Measurements from ENCODE around the gene RPL12. TPM values are rescaled to one million over a fixed set of nuclear protein-coding genes. Genes with fewer than 3 reads are reported as not detected.

Gene RPL12
- polyA plus RNA-seq: 2,090 TPM

DNA sequence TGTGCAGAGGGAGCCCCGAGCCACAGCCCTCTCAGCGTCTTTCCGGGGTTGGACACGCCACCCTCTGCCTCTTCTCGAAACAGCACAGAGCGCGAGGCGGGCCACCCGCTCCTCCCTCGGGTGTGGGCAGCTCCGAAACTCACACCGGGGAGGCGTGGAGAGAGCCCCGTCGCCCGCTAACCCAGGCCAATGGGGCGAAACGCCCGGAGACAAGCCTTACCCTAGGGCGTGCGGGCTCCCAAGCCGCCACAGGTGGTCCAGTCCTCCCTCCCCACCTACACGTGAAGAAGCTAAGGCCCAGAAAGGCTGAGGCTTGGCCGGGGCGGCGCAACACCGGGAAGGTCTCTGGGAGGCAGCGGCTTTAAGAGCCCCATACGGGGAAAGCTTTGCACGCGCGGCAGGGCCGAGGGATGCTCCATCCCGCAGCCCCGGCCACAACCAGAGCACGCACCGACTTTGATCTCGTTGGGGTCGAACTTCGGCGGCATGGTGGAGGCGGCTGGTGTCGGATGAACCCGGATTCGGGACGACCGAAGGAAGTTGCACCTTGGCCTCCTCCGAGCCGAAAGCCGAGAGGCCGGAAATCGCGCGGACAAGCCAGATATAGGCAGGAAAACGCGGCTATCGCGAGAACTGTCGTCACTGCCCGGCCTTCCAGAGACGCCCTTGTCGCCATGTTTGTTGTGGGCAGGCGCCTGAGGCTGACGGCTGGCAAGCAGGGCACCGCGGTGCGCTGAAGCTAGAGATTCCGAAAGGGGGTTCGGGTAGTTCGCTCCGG, at the start of gene RPL12, which contains the start of gene LRSAM1:
Gene RPL12 (minus strand): TSS at position 577 of the 778 bp plus-strand sequence. CDS start 89 bp downstream, at position 488.
Gene LRSAM1 (plus strand): TSS at position 681 of the 778 bp plus-strand sequence. CDS start 3,018 bp downstream, outside the sequence.
- Mint-ChIP-seq H3K9me3 (no peaks in the 10 kb centered on the region), H3K27me3 (no peaks in the 10 kb centered on the region), H3K4me1 (peaks cover 29 to 39% (median 30%) of the 10 kb centered on the region in 3 donors), H3K36me3 (peaks cover 8% of the 10 kb centered on the region), H3K4me3 (peak within 1 kb of the TSS; percentile 95 to 99 (median 96)), H3K27ac (peak within 1 kb of the TSS; percentile 88 to 97 (median 97))

- Mint-ChIP-seq H3K4me1 (peaks cover 0 to 2% (median 1%) of the 10 kb centered on the region in 3 donors), H3K27me3 (no peaks in the 10 kb centered on the region), H3K27ac (no peak overlapping the region), H3K36me3 (peaks cover under 1% of the 10 kb centered on the region), H3K9me3 (no peaks in the 10 kb centered on the region), H3K4me3 (no peak overlapping the region)
Measured at GRCh38 chr9:127500862-127501261, 49.7 kb upstream of the RPL12 start.

DNA sequence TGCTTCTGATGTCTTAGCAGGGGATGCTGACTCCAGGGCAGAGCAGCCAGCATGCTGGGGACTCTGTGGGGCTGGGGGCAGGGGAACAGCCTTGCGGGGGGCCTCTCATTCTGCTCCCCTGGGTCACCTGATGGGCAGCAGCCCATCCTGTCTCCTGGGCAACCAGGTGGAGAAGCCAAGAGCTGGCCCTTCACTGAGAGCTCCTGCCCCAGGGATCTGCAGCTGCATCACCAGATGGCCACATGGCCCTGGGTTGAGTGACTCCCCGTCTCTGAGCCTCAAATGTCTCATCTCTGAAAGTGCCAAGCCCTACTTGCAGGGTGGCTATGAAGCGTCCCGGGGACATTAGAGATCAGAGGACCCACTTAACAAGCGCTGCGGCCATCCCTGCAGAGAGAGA, 49.2 kb upstream of the RPL12 start:
- Mint-ChIP-seq H3K4me3 (no peak overlapping the region), H3K36me3 (peaks cover 2% of the 10 kb centered on the region), H3K27ac (no peak overlapping the region), H3K4me1 (peaks cover 0 to 2% (median 1%) of the 10 kb centered on the region in 3 donors), H3K9me3 (no peaks in the 10 kb centered on the region), H3K27me3 (no peaks in the 10 kb centered on the region)

DNA sequence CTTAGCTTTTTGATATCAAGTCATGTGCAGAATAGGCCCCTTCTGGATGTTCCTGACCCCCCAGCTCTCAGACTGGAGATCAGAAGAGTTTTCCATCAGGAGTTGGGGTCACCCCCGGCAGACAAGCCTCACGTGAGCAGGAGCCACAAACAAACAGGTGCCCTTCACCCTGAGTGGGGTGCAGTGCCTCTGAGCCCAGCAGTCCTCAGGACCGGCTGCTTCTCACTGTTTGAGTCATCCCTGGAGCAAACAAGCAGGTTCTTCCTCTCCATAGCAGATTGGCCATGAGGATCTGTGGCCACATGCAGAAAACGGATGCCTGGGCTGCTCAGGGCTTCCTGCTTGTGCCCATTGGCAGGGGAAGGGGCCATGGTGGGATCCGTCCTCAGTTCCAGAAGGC, 47.1 kb upstream of the RPL12 start:
- no peaks in the 10 kb centered on the region for H3K27me3 Mint-ChIP-seq
- H3K27ac Mint-ChIP-seq: no peak overlapping the region
- no peaks in the 10 kb centered on the region for H3K4me1 Mint-ChIP-seq
- H3K36me3 Mint-ChIP-seq: peaks cover 4% of the 10 kb centered on the region
- H3K9me3 Mint-ChIP-seq: no peaks in the 10 kb centered on the region
- H3K4me3 Mint-ChIP-seq: no peak overlapping the region

DNA sequence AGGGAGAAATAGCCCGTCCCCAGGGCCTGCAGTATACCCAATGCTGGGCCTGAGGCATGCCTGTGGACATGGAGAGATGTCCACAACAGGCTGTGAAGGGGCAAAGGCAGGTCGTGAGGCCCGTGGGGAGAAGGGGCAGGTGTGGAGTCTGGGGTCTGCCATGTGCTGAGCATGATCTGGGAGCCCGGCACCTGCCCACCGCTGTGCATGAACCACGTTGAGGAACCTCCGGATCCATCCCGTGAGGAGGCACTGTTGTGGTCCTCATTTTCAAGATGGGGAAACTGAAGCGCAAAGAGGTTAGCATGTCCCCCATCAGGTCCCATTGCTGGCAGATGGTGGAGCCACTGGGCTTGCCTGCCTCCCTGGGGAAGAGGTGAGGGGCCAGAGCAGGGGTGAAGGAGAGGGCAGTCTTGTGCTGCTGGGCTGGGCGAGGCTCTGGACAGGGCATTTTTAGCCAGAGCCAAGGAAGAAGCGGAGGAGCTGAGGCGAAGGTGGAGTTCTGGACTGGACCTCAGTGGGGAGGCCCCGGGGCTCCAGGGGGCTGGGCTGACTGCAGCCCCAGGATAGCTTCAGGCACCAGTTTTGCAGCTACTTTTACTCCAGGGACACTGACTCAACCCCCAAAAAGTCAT, 46.6 kb upstream of the RPL12 start:
- no peaks in the 10 kb centered on the region for H3K4me1 Mint-ChIP-seq
- H3K27ac Mint-ChIP-seq: peak overlapping the region in 1 of 3 donors; percentile 23
- no peaks in the 10 kb centered on the region for H3K27me3 Mint-ChIP-seq
- H3K9me3 Mint-ChIP-seq: no peaks in the 10 kb centered on the region
- H3K4me3 Mint-ChIP-seq: no peak overlapping the region
- peaks cover 4% of the 10 kb centered on the region for H3K36me3 Mint-ChIP-seq

GRCh38 chr9:127496974-127497373, 45.8 kb upstream of the RPL12 start:
- H3K36me3 Mint-ChIP-seq: peaks cover 4% of the 10 kb centered on the region
- no peak overlapping the region for H3K27ac Mint-ChIP-seq
- no peaks in the 10 kb centered on the region for H3K27me3 Mint-ChIP-seq
- H3K9me3 Mint-ChIP-seq: no peaks in the 10 kb centered on the region
- H3K4me1 Mint-ChIP-seq: no peaks in the 10 kb centered on the region
- H3K4me3 Mint-ChIP-seq: no peak overlapping the region

DNA sequence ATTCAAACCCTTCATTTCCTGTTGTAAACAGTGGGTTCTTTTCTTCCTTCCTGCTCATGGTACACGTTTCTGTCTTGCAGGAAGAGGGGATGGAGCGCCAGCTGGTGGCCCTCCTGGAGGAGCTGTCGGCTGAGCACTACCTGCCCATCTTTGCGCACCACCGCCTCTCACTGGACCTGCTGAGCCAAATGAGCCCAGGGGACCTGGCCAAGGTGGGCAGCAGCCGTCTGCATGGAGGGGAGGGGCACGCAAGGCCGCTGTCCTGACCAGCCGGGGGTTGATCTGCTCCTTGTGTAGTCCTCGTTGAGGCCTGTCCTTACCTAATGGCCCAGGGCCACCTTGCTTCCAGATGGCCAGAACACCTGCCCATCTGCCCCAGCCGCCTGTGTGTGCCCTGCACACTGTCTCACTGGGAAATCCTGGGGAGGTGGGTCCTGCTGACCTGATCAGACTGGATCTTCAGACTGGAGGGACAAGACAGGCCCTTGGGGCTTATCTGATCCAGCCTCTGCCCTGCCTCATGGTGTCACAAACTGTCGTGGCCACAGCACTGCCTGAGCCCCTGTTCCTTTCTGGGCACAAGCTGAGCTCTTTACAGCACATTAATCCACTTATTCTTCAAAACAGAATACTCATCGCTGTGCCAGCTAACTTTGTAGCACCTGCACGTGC, 44.8 kb upstream of the RPL12 start:
- H3K4me1 Mint-ChIP-seq: no peaks in the 10 kb centered on the region
- peaks cover 4% of the 10 kb centered on the region for H3K36me3 Mint-ChIP-seq
- H3K27me3 Mint-ChIP-seq: no peaks in the 10 kb centered on the region
- H3K9me3 Mint-ChIP-seq: no peaks in the 10 kb centered on the region
- no peak overlapping the region for H3K4me3 Mint-ChIP-seq
- no peak overlapping the region for H3K27ac Mint-ChIP-seq

- Mint-ChIP-seq H3K36me3 (peaks cover 4% of the 10 kb centered on the region), H3K4me3 (no peak overlapping the region), H3K4me1 (peaks cover 0 to 2% (median 0%) of the 10 kb centered on the region in 3 donors), H3K9me3 (no peaks in the 10 kb centered on the region), H3K27ac (no peak overlapping the region), H3K27me3 (no peaks in the 10 kb centered on the region)
Measured at GRCh38 chr9:127494304-127494702, 43.1 kb upstream of the RPL12 start.

DNA sequence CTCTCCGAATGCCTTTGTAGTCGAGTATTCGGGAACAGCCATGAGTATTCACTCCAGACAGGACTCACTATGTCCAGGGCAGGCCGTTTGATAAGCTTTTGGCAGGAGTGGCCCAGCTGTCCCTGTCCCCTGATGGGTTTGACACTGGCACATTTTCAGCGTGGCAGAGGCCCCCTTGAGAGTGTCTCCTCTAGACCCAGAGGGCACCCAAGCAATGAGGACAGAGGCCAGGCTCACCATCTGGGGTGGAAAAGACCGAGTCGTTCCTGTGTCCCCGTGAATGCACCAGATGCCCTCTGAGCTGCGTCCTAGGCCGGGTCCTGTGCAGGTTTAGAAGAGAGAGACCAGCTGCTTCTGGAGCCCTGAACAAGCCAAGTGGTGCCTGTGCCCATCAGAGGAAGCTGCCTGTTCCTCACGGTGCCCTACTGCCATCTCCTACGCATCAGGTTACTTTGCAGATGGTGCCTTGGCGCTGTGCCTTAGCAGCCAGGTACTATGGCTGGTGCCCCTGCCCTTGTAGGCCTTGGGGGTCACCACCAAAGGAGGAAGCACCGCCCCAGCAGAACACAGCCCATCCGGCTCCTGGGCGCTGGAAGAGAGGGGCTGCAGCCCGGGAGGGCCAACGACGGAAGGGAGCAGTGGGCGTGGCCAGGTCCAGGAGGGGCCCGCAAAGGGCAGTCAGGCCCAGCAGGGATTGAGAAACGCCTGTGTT, 42.5 kb upstream of the RPL12 start:
- Mint-ChIP-seq H3K4me3 (no peak overlapping the region), H3K9me3 (no peaks in the 10 kb centered on the region), H3K36me3 (peaks cover 4% of the 10 kb centered on the region), H3K4me1 (peaks cover 0 to 2% (median 0%) of the 10 kb centered on the region in 3 donors), H3K27ac (no peak overlapping the region), H3K27me3 (no peaks in the 10 kb centered on the region)

DNA sequence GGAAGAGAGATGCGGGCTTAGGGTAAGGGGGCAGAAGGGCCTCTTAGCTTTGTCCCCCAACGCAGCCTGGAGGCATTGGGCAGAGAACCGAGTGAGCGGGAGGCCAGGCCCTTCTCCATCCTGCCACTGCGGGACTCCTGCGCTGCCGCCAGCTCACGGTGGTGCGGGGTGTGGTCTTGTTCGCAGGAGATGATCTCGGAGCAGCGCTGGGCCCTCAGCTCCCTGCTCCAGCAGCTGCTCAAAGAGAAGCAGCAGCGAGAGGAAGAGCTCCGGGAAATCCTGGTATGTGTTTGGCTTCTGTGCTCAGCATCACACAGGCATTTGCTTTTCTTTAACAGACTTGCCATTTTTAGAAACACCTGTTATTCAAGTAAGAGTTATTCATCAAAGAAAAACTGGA, 41.4 kb upstream of the RPL12 start:
- Mint-ChIP-seq H3K27me3 (no peaks in the 10 kb centered on the region), H3K4me3 (no peak overlapping the region), H3K9me3 (no peaks in the 10 kb centered on the region), H3K27ac (peak overlapping the region in 1 of 3 donors; percentile 39), H3K4me1 (peaks cover 0 to 2% (median 0%) of the 10 kb centered on the region in 3 donors), H3K36me3 (peaks cover 4% of the 10 kb centered on the region)

- Mint-ChIP-seq H3K4me3 (no peak overlapping the region), H3K27me3 (no peaks in the 10 kb centered on the region), H3K27ac (no peak overlapping the region), H3K4me1 (peaks cover 0 to 2% (median 0%) of the 10 kb centered on the region in 3 donors), H3K36me3 (peaks cover 4% of the 10 kb centered on the region), H3K9me3 (no peaks in the 10 kb centered on the region)
Measured at GRCh38 chr9:127491516-127491915, 40.3 kb upstream of the RPL12 start.

DNA sequence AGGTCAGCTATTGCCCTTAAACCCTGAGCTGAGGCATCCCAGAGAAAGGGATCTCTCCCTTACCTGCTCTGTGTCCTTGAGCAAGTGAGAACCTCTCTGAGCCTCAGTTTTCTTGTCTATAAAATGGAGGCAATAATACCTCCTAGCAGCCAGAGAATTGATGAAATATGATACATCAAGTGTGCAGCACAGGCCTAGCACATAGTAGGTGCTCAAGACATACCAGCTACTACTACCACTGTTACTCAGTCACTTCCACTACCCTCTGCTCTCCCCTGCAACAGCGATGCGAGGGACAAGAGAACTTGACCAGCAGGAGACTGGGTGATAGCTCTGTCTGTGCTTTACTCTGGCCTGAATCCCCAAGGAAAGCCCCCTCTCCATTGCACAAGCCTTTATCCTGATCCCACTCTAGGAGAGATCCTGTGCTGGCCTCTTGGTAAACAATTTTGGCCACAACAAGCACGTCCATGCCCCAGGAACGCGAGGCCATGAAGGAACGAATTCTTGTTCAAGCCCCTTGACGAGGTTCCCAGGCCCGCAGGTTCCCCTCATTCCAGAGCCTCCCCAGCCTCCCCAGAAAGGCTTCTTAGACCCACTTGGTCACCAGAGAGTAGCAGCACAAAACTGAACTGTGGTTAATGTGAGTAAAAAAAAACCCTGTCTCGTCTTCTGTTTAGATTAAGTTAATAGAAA, 39.5 kb upstream of the RPL12 start:
- Mint-ChIP-seq H3K27ac (no peak overlapping the region), H3K4me3 (no peak overlapping the region), H3K27me3 (no peaks in the 10 kb centered on the region), H3K9me3 (no peaks in the 10 kb centered on the region), H3K36me3 (peaks cover 2% of the 10 kb centered on the region), H3K4me1 (peaks cover 0 to 2% (median 0%) of the 10 kb centered on the region in 3 donors)

GRCh38 chr9:127489471-127490115, 38.4 kb upstream of the RPL12 start:
- H3K27me3 Mint-ChIP-seq: no peaks in the 10 kb centered on the region
- H3K27ac Mint-ChIP-seq: peak overlapping the region in 1 of 3 donors; percentile 8

GRCh38 chr9:127488946-127489345, 37.7 kb upstream of the RPL12 start:
- Mint-ChIP-seq H3K27me3 (no peaks in the 10 kb centered on the region), H3K9me3 (no peaks in the 10 kb centered on the region), H3K36me3 (no peaks in the 10 kb centered on the region), H3K27ac (peak overlapping the region in 1 of 3 donors; percentile 24), H3K4me3 (no peak overlapping the region), H3K4me1 (peaks cover 0 to 2% (median 0%) of the 10 kb centered on the region in 3 donors)

More at GRCh38 chr9:127489471-127490115, 38.4 kb upstream of the RPL12 start:
- H3K36me3 Mint-ChIP-seq: no peaks in the 10 kb centered on the region
- H3K9me3 Mint-ChIP-seq: no peaks in the 10 kb centered on the region
- no peak overlapping the region for H3K4me3 Mint-ChIP-seq
- peaks cover 0 to 2% (median 0%) of the 10 kb centered on the region in 3 donors for H3K4me1 Mint-ChIP-seq
